Raji (cell line): ENCODE measurements around the gene PLPPR1.

ENCODE experiments used
- POLR2A ChIP-seq: IDR thresholded peaks from 2 replicates; pipeline ENCODE4 v1.6.1; 2011; ENCODE audit warnings: low read depth, low read length, control low read depth; ENCODE audit not compliant: insufficient read depth

The PLPPR1 gene

DNA sequence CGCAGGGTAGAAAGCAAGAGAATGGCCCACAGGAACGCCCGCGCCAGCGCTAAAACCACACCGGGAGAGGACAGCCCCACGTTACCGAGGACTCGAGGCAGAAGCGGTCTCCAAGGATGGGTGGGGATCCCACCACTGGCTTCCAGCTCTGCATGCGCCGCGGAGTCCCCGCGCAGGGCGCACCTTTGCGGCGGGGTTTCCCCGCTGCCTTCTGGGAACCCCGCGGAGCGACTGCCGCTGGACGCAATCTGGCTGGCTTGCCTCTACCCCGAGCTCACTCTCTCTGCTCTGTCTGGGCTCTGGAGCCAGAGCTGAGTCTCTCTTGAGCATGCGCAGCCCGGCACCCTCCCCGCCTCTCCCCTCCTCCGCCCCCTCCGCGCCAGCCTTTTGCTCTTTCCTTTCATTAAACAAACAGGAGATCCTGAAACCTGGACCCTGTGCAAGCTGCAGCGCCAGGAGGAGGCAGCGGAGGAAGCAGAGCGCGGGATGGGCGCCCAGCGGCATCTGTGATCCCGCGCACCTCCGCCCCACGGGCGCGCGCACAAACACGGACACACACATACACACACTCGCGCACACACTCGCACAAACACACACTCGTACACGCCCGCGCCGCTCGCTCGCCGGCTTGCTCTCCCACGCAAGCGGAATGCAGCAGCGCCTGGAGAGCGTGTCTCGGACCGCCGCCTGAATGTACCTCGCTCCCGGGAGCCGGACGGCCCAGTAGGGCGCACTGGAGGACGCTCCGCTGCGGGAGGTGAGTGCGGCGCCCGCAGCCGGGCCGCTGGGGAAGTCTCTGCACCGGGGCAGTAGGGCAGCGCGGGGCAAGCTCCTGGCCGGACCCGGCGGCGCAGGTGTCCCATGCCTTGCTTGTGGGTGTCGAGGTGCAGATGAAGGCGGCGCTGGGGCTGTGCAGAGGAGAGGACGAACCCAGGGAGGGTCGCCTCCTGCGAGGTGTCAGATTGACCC, at the start of gene PLPPR1:
TSS of gene PLPPR1 (plus strand) at position 382 of the 969 bp plus-strand sequence.
- no peak for TF ChIP-seq POLR2A

DNA sequence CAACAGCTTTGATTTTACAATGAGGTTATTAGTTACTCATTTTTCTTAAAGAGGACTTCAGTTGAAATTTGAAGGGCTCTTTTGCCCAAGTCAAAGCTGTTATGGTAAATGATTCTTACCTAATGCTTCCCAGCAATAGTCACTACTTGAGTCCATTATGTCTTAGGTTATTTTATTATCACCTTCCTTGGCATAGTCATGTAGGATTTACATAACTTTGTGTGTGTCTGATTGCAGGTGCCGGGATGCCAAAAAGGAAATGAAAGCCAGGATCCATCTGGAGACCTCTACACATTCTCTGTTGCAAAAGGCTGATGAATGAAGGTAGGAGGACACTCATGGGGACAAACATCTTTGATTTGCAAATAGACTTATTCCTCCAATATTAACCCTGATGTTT, 38.8 kb upstream of the PLPPR1 start:
- TF ChIP-seq POLR2A, result no peak

DNA sequence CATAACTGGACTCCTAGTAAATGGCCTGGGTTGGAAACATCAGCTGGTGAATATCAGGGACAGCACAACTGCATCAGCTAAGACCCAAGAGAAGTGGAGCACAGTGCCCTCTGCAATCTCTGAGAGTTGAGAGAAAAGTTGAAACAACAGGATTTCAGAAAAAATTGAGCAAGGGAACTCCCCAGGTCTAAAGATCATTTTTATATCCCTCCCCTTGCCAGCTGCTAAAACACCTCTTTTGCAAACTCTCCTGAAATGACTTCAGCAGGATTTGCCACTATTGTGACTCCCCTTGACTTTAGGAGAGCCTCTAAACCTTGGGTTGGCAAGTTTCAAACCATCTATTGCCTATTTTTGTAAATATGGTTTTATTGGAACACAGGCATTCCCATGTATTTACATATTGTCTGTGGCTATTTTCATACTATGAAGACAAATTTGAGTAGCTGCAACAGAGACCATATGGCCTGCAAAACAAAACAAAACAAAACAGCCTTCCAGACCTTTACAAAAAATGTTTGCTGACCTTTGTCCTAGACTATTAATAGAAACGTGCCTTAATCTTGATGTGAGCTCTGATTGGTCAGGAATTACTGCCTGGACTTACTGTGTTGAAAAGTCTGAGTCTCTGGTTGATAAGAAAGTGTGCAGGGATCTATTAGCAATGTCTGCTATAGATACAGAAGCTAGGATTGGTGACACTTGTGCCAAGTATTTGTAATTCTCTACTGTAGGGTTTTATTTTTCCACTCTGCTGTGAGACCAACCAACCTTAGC, 37.7 kb upstream of the PLPPR1 start:
- no peak for TF ChIP-seq POLR2A

DNA sequence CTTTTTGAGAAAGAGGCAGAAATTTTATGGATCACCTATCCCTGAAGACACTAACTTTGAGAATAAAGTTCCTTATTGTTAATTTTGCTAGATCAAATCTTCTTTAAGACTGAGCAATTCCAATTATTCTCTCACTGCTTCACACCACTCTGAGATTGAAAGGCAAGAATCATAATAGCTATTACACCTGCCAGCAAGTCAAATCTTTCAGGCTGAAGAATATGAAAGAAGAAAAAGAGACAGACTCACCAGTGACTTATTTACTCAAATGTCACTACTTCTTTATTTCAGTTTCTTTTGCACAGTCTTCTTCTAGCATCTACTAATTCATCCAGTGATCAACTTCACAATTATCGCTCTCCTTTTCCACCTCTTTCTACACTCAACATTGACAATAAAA, 35.9 kb upstream of the PLPPR1 start:
- no peak for TF ChIP-seq POLR2A

DNA sequence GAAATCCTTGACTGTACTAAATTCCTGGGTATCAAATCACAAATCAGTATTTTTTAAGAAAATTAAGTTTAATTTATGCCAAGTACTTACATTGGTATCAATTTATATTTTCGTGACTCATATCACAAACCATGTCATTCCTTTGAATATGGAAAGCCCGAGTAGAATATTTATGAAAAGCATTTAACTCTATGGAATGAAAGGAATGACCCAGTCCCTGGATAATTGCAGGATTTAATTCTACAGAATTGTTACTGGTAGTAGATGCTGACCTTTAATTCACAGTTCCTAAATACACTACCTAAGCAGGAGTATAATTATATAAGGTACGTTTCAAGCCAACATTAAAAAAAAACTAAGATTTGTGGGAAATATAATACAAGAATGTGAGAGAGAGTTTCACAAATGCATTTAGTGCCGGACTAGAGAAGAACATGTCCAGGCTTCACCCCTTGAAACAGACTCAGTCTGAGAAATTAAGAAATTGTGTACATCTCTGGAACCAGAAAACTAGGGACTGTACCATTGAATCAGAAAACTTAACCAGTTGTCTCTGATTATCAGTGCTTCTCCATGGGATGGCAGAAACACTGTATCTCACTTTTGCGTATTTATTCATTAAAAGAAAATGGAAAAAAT, 28.5 kb upstream of the PLPPR1 start:
- TF ChIP-seq POLR2A, result no peak

DNA sequence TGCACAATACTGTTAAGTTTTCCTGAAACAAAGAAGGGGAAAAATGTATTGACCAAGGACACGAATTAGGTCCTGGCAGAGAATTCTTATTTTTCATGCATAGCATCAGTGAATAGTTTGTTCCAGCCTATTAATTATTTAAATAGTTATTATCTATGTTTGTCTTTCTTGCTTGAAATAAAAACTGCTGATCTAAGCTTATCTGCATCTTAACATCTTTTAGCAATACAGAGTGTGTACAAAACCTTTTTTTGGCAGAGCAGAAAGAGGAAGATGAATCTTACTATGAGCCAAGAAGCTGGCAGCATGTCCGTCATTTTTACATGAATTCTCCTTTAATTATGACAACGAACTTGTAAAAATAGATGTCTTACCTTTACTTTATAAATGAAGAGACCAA, 23.3 kb upstream of the PLPPR1 start:
- TF ChIP-seq POLR2A, result no peak

DNA sequence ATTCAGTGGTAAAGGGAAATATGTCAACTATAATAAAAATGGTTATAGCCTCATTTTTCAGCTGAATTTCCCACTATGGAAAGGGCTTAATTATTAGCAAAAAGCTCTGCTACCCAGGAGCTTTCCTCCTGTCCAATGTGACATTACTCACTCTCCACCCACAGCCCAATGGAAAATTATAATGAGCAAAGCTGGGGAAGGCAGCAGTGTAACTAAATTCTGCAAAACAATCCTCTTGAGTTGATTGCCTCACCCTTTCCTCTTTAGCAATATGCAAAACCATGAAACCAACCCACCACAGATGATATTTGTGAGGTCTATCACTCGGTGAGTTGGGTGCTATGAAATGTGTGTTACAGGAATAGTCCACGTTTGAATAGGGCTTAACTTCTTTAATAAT, 14.0 kb upstream of the PLPPR1 start:
- TF ChIP-seq POLR2A, result no peak

DNA sequence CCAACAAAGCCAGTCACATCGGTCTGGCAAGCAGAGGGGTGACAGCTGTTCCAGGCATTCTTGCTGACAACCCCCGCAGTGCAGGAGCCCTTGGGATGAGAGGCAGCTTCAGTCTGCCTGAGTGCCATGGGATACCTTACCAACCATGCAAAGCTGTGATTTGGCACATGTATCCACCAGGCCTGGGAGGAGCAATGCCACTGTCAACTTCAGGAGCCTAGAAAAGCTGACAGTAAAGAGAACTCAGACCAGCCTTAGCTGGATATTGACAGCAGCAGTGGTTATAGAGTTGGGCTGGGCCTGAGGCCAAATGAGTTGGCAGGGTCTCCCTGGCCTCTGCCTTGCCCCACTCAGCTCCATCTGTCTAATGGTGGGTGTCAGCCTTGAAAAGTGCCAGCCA, 10.1 kb upstream of the PLPPR1 start:
- no peak for TF ChIP-seq POLR2A

DNA sequence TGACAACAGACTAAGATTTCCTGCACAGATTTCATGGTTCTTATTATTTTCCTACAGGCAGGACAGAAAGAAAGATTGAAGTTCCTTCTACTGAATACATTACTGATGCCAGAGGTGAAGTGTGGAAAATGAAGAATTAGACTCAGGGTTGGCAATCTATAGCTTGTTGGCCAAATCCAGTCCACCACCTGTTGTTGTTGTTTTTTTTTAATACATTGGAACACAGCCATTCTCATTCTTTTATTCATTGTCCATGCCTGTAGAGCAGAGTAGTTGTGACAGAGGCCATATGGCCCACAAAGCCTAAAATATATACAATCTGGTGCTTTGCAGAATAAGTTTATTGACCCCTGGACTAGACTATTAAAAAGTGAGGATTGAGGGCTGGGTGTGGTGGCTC, 5.8 kb upstream of the PLPPR1 start:
- no peak for TF ChIP-seq POLR2A

DNA sequence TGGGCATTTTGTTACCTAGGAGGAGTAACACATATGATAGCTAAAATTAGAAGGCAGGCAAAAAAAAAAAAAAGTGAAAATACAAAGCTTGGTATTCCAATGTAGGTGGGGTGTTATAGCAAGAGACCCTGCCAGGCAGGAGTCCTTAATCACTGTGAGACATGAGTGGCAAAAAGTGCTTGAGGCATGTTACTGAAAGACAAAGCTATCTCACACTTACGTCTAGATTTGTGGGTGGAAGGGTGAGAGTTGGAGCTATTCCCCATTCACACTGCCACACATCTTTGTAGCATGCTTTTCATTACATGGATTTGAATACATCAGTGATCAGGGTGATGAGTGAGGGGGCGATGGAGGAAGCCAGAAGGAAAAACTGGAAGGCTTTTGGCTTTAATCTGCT, 2.6 kb upstream of the PLPPR1 start:
- TF ChIP-seq POLR2A, result no peak

DNA sequence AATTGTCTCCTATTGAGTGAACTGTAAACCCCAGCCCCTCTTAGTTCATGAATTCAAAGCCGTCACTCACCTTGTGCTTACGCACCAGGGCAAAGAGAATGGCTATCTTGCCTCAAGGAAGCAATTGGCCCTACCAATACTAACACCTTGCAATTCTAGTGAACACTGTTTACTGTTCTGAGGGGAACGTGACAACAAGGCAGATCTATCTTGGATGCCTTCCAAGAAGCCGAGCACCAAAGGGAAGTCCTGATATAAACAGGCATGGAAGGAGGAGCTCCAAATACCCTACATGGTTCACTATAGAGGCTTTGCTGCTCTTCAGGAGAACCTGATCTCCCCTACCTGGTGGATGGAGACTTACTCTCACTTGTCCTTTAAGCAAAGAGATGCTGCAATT, 1.7 kb upstream of the PLPPR1 start:
- TF ChIP-seq POLR2A, result no peak

DNA sequence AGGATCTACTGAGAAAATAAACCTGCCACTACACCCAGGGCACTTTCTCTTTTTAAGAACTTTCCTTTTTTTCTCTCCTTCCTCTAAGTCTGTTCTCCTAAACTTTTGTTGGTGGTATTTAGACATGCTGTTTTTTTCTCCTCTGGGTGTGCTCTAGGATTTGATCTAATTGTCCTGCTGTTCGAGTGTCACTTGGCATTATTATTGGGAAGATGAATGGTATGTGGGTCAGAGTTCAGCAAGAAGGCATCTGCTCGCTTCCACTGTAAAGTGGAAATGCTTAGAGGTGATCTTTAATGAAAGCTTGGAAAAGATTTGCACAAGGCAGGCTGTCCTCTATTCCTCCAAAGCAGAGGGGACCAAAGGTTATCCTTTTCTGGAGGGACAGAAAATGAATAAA, 1.3 kb upstream of the PLPPR1 start:
- no peak for TF ChIP-seq POLR2A

DNA sequence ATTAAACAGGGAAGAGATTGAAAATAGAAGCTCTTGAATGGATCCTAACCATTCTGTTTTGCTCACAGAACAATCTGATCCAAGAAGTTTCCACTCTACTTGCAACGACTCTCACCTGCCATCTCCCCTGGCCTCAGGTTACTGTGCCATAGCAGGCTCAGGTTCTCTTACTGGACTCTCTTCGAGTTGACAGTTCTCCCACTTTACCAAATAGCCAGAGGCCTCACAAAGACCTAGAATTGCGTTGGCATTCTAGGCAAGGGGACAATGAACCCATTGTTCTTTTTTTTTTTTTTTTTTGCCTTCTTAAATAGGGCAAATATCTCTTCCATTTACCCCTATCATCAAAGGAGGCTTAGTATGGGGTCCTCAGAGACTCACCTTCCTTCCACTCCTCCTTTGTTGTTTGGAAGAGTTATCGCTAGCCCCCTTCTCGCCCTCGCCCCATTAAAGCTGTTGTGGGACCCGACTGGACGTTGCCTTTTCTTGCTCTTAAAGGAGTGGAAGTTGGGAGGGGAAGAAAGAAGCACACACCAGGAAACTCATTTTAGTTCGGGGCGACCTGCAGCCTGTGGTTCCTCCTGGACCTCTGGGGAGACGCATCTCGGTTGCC, 688 bp upstream of the PLPPR1 start:
- TF ChIP-seq POLR2A, result no peak

DNA sequence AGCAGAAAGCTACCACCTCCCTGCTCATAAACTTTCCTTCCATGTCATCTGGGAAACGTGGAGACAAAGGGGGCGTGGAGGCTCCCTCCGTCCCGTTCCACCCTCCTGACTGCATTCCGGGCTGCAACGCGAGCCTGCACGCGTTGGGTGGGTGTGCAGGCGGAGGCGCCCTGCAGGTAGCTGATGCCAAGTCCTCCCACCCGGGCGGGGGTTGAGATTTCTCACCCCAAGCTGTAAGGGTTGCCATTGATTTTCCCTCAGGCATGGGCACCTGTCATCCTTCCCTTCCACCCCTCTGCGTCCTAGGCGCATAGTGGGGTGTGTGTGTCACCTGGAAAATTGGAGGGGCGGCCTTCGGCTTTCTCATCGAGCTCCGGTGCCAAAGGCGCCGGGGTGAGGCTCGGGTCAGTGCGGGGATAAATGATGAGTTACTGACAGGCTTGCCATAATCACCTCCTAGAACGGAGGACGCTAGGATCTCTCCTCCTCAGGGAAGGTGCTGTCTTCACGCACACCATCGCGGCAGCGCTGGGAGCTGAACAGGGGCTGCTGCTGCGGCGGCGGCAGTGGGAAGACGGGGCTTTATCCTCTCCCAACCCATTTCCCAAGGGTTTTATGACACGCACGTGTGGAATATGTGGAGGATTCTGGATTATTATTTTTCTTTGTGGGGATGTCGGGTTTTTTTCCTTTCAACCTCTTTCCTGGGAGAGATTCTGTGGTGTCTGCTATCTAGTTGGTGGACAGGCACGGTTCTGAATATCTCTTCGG, 973 bp downstream of the PLPPR1 start:
- no peak for TF ChIP-seq POLR2A

DNA sequence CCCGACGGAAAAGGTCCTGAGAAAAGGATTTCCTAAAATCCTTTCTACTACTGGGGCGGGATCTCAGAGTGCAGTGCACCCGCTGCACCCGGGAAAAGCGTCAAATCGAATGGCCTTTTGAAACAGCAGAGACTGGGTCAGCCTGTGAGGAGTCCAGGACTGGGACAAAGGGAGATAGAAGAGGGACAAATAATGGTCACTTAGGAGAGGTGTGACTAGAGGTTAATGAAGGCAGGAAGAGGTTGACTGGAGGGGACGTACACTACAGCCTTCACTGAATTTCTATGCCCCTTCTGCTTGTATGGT, 1.5 kb downstream of the PLPPR1 start:
- no peak for TF ChIP-seq POLR2A
